HG03095 (cell line): ENCODE results near the gene DHCR24.
"Not testable (repeated sequence)": the region's sequence is repeated elsewhere in the genome, so short reads cannot be mapped to it uniquely, and the experiment has no call there.

Experiments used
- ATAC-seq: cut with Tn5 transposase; IDR thresholded peaks from one replicate; pipeline ENCODE4 v1.9.1; 2021; ENCODE audit warnings: moderate library complexity; ENCODE audit not compliant: unreplicated experiment

Gene DHCR24

GRCh38 chr1:54888080-54888733 lies 1.2 kb upstream of the DHCR24 start:
- ATAC-seq, result no peak

GRCh38 chr1:54887665-54888071 lies 673 bp upstream of the DHCR24 start:
- ATAC-seq, result no peak

- ATAC-seq, result no peak
Measured at GRCh38 chr1:54885807-54886723, 930 bp downstream of the DHCR24 start.

GRCh38 chr1:54885237-54885679 lies 1.7 kb downstream of the DHCR24 start:
- no peak for ATAC-seq

GRCh38 chr1:54884768-54885167 lies 2.2 kb downstream of the DHCR24 start:
- ATAC-seq, result no peak

- no peak for ATAC-seq
Measured at GRCh38 chr1:54884135-54884586, 2.8 kb downstream of the DHCR24 start.

GRCh38 chr1:54883349-54884102 lies 3.5 kb downstream of the DHCR24 start:
- no peak for ATAC-seq

GRCh38 chr1:54882519-54882918 lies 4.5 kb downstream of the DHCR24 start:
- ATAC-seq, result no peak

- ATAC-seq, result not testable (repeated sequence)
Measured at GRCh38 chr1:54881604-54882003, 5.4 kb downstream of the DHCR24 start.

GRCh38 chr1:54879872-54880271 lies 7.1 kb downstream of the DHCR24 start:
- ATAC-seq, result no peak

- no peak for ATAC-seq
Measured at GRCh38 chr1:54876814-54877213, 10.2 kb downstream of the DHCR24 start.

GRCh38 chr1:54875000-54875399 lies 12.0 kb downstream of the DHCR24 start:
- no peak for ATAC-seq

GRCh38 chr1:54874079-54874830 lies 12.7 kb downstream of the DHCR24 start:
- ATAC-seq, result no peak

- ATAC-seq, result no peak
Measured at GRCh38 chr1:54872036-54872331, 15.0 kb downstream of the DHCR24 start.

GRCh38 chr1:54871275-54872035 lies 15.5 kb downstream of the DHCR24 start:
- ATAC-seq, result no peak

- no peak for ATAC-seq
Measured at GRCh38 chr1:54870869-54871268, 16.1 kb downstream of the DHCR24 start.

GRCh38 chr1:54869173-54869851 lies 17.7 kb downstream of the DHCR24 start:
- ATAC-seq, result no peak

- no peak for ATAC-seq
Measured at GRCh38 chr1:54867717-54868057, 19.3 kb downstream of the DHCR24 start.
